HL-60 (cell line): ENCODE measurements around the gene PAX9.

Experiments used
- GABPA ChIP-seq: IDR thresholded peaks from 2 replicates; pipeline ENCODE4 v1.6.1; 2012; ENCODE audit warnings: low read depth
- POLR2AphosphoS5 ChIP-seq: IDR thresholded peaks from 2 replicates; pipeline ENCODE4 v1.6.1; 2012; ENCODE audit warnings: low read depth
- SPI1 ChIP-seq: IDR thresholded peaks from 2 replicates; pipeline ENCODE4 v1.6.1; 2012; ENCODE audit warnings: low read depth, mild to moderate bottlenecking, borderline replicate concordance
- TF ChIP-seq, protein P1 (sequence below): IDR thresholded peaks from one replicate; pipeline ENCODE4 v1.5.1; 2011; ENCODE audit warnings: low read length, control low read depth, inconsistent platforms; ENCODE audit not compliant: insufficient read depth
- TF ChIP-seq, protein P2 (sequence below): IDR thresholded peaks from 2 replicates; pipeline ENCODE4 v1.6.1; 2012; ENCODE audit warnings: low read depth; ENCODE audit not compliant: insufficient replicate concordance

DNA sequence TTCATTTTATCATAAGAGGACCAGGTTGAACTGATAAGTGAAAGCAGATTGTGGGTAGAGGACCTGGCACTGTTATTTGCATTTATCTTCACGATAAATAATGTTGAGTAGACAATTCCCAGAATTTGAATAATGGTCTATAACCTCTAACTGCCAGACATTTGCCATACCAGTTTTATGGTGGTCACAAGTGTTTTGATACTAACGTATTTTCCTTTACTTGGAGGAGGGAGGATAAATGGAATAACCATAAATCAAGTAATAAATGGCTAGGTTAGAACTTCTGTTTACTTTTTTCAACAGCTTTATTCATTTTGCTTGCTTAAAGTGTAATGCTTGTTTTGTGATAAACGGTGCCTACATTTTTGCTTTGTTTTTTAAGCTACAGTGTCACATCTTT, 9.5 kb downstream of the PAX9 start:
- TF ChIP-seq, protein P1, sequence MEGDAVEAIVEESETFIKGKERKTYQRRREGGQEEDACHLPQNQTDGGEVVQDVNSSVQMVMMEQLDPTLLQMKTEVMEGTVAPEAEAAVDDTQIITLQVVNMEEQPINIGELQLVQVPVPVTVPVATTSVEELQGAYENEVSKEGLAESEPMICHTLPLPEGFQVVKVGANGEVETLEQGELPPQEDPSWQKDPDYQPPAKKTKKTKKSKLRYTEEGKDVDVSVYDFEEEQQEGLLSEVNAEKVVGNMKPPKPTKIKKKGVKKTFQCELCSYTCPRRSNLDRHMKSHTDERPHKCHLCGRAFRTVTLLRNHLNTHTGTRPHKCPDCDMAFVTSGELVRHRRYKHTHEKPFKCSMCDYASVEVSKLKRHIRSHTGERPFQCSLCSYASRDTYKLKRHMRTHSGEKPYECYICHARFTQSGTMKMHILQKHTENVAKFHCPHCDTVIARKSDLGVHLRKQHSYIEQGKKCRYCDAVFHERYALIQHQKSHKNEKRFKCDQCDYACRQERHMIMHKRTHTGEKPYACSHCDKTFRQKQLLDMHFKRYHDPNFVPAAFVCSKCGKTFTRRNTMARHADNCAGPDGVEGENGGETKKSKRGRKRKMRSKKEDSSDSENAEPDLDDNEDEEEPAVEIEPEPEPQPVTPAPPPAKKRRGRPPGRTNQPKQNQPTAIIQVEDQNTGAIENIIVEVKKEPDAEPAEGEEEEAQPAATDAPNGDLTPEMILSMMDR = no peak
- TF ChIP-seq GABPA (no peak), POLR2AphosphoS5 (no peak), SPI1 (no peak)
- TF ChIP-seq, protein P2, sequence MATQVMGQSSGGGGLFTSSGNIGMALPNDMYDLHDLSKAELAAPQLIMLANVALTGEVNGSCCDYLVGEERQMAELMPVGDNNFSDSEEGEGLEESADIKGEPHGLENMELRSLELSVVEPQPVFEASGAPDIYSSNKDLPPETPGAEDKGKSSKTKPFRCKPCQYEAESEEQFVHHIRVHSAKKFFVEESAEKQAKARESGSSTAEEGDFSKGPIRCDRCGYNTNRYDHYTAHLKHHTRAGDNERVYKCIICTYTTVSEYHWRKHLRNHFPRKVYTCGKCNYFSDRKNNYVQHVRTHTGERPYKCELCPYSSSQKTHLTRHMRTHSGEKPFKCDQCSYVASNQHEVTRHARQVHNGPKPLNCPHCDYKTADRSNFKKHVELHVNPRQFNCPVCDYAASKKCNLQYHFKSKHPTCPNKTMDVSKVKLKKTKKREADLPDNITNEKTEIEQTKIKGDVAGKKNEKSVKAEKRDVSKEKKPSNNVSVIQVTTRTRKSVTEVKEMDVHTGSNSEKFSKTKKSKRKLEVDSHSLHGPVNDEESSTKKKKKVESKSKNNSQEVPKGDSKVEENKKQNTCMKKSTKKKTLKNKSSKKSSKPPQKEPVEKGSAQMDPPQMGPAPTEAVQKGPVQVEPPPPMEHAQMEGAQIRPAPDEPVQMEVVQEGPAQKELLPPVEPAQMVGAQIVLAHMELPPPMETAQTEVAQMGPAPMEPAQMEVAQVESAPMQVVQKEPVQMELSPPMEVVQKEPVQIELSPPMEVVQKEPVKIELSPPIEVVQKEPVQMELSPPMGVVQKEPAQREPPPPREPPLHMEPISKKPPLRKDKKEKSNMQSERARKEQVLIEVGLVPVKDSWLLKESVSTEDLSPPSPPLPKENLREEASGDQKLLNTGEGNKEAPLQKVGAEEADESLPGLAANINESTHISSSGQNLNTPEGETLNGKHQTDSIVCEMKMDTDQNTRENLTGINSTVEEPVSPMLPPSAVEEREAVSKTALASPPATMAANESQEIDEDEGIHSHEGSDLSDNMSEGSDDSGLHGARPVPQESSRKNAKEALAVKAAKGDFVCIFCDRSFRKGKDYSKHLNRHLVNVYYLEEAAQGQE = no peak
